Mesenchymal stem cell (in vitro differentiated cells and primary cell): ENCODE data around the gene EGLN3.

Experiments
- DNase-seq: peaks from one replicate; pipeline ENCODE4 v3.0.0-alpha.2; 2013
- H2AFZ ChIP-seq: one replicate; pipeline ENCODE4 v1.6.1; 2013; ENCODE audit warnings: low read depth, mild to moderate bottlenecking, control low read depth, inconsistent platforms, low read length, moderate library complexity
- H2AK5ac ChIP-seq: 2 replicates; pipeline ENCODE4 v1.6.1; 2013; ENCODE audit warnings: low read length, moderate library complexity, mild to moderate bottlenecking, inconsistent platforms; ENCODE audit not compliant: severe bottlenecking
- H2BK120ac ChIP-seq: one replicate; pipeline ENCODE4 v1.6.1; 2013; ENCODE audit warnings: low read depth, mild to moderate bottlenecking, inconsistent platforms, low read length, moderate library complexity
- H2BK12ac ChIP-seq, 2 experiments: one replicate each; pipeline ENCODE4 v1.6.1; 2013; ENCODE audit warnings: inconsistent platforms in 2 of 2, low read length in 2 of 2, mild to moderate bottlenecking in 2 of 2, moderate library complexity in 2 of 2, control low read depth in 1 of 2
- H2BK15ac ChIP-seq: one replicate; pipeline ENCODE4 v1.6.1; 2013; ENCODE audit warnings: mild to moderate bottlenecking, low read depth, inconsistent platforms; ENCODE audit not compliant: poor library complexity, severe bottlenecking
- H2BK5ac ChIP-seq: 2 replicates; pipeline ENCODE4 v1.6.1; 2013; ENCODE audit warnings: low read depth, mild to moderate bottlenecking, low read length, control low read depth, inconsistent platforms; ENCODE audit not compliant: poor library complexity, severe bottlenecking
- H3K14ac ChIP-seq, 2 experiments: one replicate each; pipeline ENCODE4 v1.6.1; 2013; ENCODE audit warnings: inconsistent platforms in 2 of 2, low read length in 2 of 2, control low read depth in 1 of 2, mild to moderate bottlenecking in 1 of 2, moderate library complexity in 1 of 2
- H3K18ac ChIP-seq, 2 experiments: one replicate each; pipeline ENCODE4 v1.6.1; 2013; ENCODE audit warnings: inconsistent platforms in 2 of 2, low read length in 2 of 2, control low read depth in 1 of 2, low read depth in 1 of 2, mild to moderate bottlenecking in 1 of 2
- H3K23ac ChIP-seq, 2 experiments: one replicate each; pipeline ENCODE4 v1.6.1; 2013; ENCODE audit warnings: inconsistent platforms in 2 of 2, low read length in 2 of 2, mild to moderate bottlenecking in 2 of 2, moderate library complexity in 2 of 2, control low read depth in 1 of 2
- H3K27ac ChIP-seq: 2 replicates; pipeline ENCODE4 v1.5.1; 2013; ENCODE audit warnings: mild to moderate bottlenecking, moderate library complexity, low read length, control low read depth, inconsistent platforms; ENCODE audit not compliant: poor library complexity, severe bottlenecking
- H3K27me3 ChIP-seq, 2 experiments: 2 replicates each; pipeline versions ENCODE4 v1.6.1 to v1.7.0; 2013; ENCODE audit warnings: low read length in 2 of 2, mild to moderate bottlenecking in 2 of 2, moderate library complexity in 2 of 2, control low read depth in 1 of 2, inconsistent platforms in 1 of 2; ENCODE audit not compliant: control insufficient read depth in 1 of 2, insufficient read depth in 1 of 2
- H3K36me3 ChIP-seq, 2 experiments: 2 replicates each; pipeline versions ENCODE4 v1.6.1 to v1.7.0; 2013; ENCODE audit warnings: low read length in 2 of 2, control low read depth in 1 of 2, inconsistent platforms in 1 of 2, low read depth in 1 of 2, mild to moderate bottlenecking in 1 of 2; ENCODE audit not compliant: insufficient read depth in 2 of 2, control insufficient read depth in 1 of 2
- H3K4ac ChIP-seq, 2 experiments: one replicate each; pipeline ENCODE4 v1.6.1; 2013; ENCODE audit warnings: inconsistent platforms in 2 of 2, low read length in 2 of 2, mild to moderate bottlenecking in 2 of 2, moderate library complexity in 2 of 2, control low read depth in 1 of 2, low read depth in 1 of 2
- H3K4me1 ChIP-seq: 2 replicates; pipeline ENCODE4 v1.6.1; 2013; ENCODE audit warnings: low read depth, low read length, control low read depth; ENCODE audit not compliant: control insufficient read depth, insufficient read depth
- H3K4me2 ChIP-seq: 2 replicates; pipeline ENCODE4 v1.6.1; 2013; ENCODE audit warnings: low read length, mild to moderate bottlenecking, inconsistent platforms; ENCODE audit not compliant: poor library complexity, severe bottlenecking
- H3K4me3 ChIP-seq, 2 experiments: 2 replicates each; pipeline versions ENCODE4 v1.5.1 to v1.7.0; 2013; ENCODE audit warnings: low read length in 2 of 2, mild to moderate bottlenecking in 2 of 2, control low read depth in 1 of 2, low read depth in 1 of 2; ENCODE audit not compliant: insufficient read depth in 1 of 2
- H3K79me1 ChIP-seq: replicated peaks from 2 replicates; pipeline ENCODE4 v1.6.1; 2013; ENCODE audit warnings: mild to moderate bottlenecking, control low read depth, low read length, inconsistent platforms; ENCODE audit not compliant: poor library complexity, severe bottlenecking
- H3K9ac ChIP-seq: 2 replicates; pipeline ENCODE4 v1.7.0; 2013; ENCODE audit warnings: mild to moderate bottlenecking, low read length, moderate library complexity
- H3K9me3 ChIP-seq: 2 replicates; pipeline ENCODE4 v1.7.0; 2013; ENCODE audit warnings: mild to moderate bottlenecking, low read length; ENCODE audit not compliant: control insufficient read depth
- H4K8ac ChIP-seq: one replicate; pipeline ENCODE4 v1.6.1; 2013; ENCODE audit warnings: inconsistent platforms, mild to moderate bottlenecking, low read length, moderate library complexity
- H4K91ac ChIP-seq: one replicate; pipeline ENCODE4 v1.6.1; 2013; ENCODE audit warnings: mild to moderate bottlenecking, low read length, inconsistent platforms
- WGBS: methylation state at CpG from one replicate; pipeline ENCODE4 v1.1.7; 2013; ENCODE audit warnings: mixed read lengths; 5-methylcytosine and 5-hydroxymethylcytosine counted together

The EGLN3 gene

DNA sequence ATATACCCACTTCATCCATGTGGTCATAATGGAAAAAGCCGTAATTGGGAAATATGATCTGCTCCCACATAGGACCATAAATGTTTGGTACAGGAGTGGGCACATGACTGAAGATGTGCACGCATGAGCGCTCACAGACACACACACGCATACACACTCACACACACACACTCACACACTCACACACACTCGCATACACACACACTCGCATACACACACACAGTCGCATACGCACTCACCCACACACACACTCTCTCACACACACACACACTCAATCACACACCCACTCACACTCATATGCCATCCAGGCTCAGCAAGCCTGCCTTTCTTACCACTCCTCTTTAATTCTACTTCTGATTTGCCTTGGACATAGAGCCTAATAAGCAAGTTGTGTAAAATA is 45.6 kb upstream of the EGLN3 start:
- no peak for DNase-seq
- H3K79me1 ChIP-seq: no peaks in the 10 kb centered on the region
- H3K23ac ChIP-seq: no peak overlapping the region
- H4K8ac ChIP-seq: no peak overlapping the region
- H3K9me3 ChIP-seq: no peaks in the 10 kb centered on the region
- no peak overlapping the region for H2AFZ ChIP-seq
- 97% methylated on average over 8 of the region's 8 CpGs for WGBS
- no peak overlapping the region for H2AK5ac ChIP-seq
- H2BK15ac ChIP-seq: no peak overlapping the region
- H3K27me3 ChIP-seq: peaks cover 0 to 2% of the 10 kb centered on the region in 2 experiments
- H3K4me3 ChIP-seq: no peak overlapping the region
- no peaks in the 10 kb centered on the region for H3K36me3 ChIP-seq
- peaks cover 1% of the 10 kb centered on the region for H3K4me1 ChIP-seq
- H4K91ac ChIP-seq: peak overlapping the region; percentile 83
- no peak overlapping the region for H3K9ac ChIP-seq
- H3K18ac ChIP-seq: no peak overlapping the region
- no peak overlapping the region for H2BK120ac ChIP-seq
- H3K14ac ChIP-seq: peak overlapping the region in 1 of 2 experiments; percentile 3
- H3K4ac ChIP-seq: no peak overlapping the region
- H3K4me2 ChIP-seq: no peak overlapping the region
- no peak overlapping the region for H2BK5ac ChIP-seq
- peak overlapping the region in 1 of 2 experiments; percentile 44 for H2BK12ac ChIP-seq
- H3K27ac ChIP-seq: no peak overlapping the region

- Histone ChIP-seq H3K4me3 (no peak overlapping the region), H4K8ac (no peak overlapping the region), H2BK120ac (no peak overlapping the region), H2BK12ac (no peak overlapping the region), H2BK5ac (no peak overlapping the region), H3K9ac (no peak overlapping the region), H2AFZ (no peak overlapping the region), H3K23ac (no peak overlapping the region), H3K14ac (no peak overlapping the region), H3K9me3 (no peaks in the 10 kb centered on the region), H2BK15ac (no peak overlapping the region), H3K79me1 (no peaks in the 10 kb centered on the region), H3K4ac (no peak overlapping the region), H2AK5ac (no peak overlapping the region), H4K91ac (no peak overlapping the region), H3K27ac (no peak overlapping the region), H3K4me1 (peaks cover 1% of the 10 kb centered on the region), H3K18ac (no peak overlapping the region), H3K27me3 (no peaks in the 10 kb centered on the region), H3K36me3 (no peaks in the 10 kb centered on the region), H3K4me2 (no peak overlapping the region)
- no peak for DNase-seq
- WGBS: no CpG with 5 or more reads among the region's 1 CpG
These were observed 42.4 kb upstream of the EGLN3 start for GRCh38 chr14:33993246-33993645.

GRCh38 chr14:33992274-33993007 is 41.6 kb upstream of the EGLN3 start:
- Histone ChIP-seq H3K4me2 (no peak overlapping the region), H2BK15ac (no peak overlapping the region), H2BK12ac (no peak overlapping the region), H2BK5ac (no peak overlapping the region), H3K4me1 (peaks cover 1% of the 10 kb centered on the region), H3K4me3 (no peak overlapping the region), H3K36me3 (no peaks in the 10 kb centered on the region), H3K27me3 (no peaks in the 10 kb centered on the region), H3K14ac (no peak overlapping the region), H2AFZ (no peak overlapping the region), H3K79me1 (no peaks in the 10 kb centered on the region), H3K9me3 (no peaks in the 10 kb centered on the region), H2AK5ac (no peak overlapping the region), H3K27ac (no peak overlapping the region), H3K23ac (no peak overlapping the region), H3K18ac (no peak overlapping the region), H3K9ac (no peak overlapping the region), H3K4ac (no peak overlapping the region), H2BK120ac (no peak overlapping the region), H4K91ac (no peak overlapping the region), H4K8ac (no peak overlapping the region)
- WGBS: 93% methylated on average over 2 of the region's 3 CpGs
- DNase-seq: no peak

DNA sequence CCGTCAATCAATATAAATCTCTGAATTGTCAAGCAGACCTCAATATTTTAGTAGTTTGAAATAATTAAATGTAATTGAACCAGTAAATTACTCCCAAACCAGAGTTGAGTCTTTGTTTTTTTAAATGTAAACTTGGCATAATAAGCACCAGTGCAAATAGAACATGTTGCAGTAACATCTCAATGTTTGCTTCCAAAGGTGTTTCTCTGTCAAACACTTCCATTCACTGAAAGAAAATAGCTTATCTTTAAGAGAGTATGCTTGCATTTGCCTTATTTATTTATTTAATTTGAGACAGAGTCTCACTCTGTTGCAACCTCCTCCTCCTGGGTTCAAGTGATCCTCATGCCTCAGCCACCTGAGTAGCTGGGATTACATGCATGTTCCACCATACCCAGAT is 39.9 kb upstream of the EGLN3 start:
- Histone ChIP-seq H4K8ac (no peak overlapping the region), H3K18ac (no peak overlapping the region), H3K27me3 (no peaks in the 10 kb centered on the region), H3K4ac (no peak overlapping the region), H4K91ac (no peak overlapping the region), H3K27ac (no peak overlapping the region), H3K4me1 (no peaks in the 10 kb centered on the region), H3K9ac (peak overlapping the region; percentile 57), H3K79me1 (no peaks in the 10 kb centered on the region), H2AFZ (no peak overlapping the region), H2BK5ac (no peak overlapping the region), H3K14ac (no peak overlapping the region), H2AK5ac (no peak overlapping the region), H3K9me3 (no peaks in the 10 kb centered on the region), H3K4me2 (no peak overlapping the region), H2BK12ac (no peak overlapping the region), H3K36me3 (no peaks in the 10 kb centered on the region), H2BK120ac (no peak overlapping the region), H3K4me3 (no peak overlapping the region), H3K23ac (no peak overlapping the region), H2BK15ac (no peak overlapping the region)
- no CpG with 5 or more reads among the region's 1 CpG for WGBS
- no peak for DNase-seq
